ENCODE data around the gene COL4A6.

GRCh38 chrX:108396986-108397385, 41.2 kb downstream of the COL4A6 start:
- TF ChIP-seq CTCF (IDR thresholded peaks at IDR 0.05; ENCODE audit: low read depth, low read length, poor library complexity, severe bottlenecking) (no peak), EZH2phosphoT487 (IDR thresholded peaks at IDR 0.05; ENCODE audit: borderline replicate concordance, low read length) (no peak)

Data from DOHH2 (cell line).